ENCODE measurements around the gene AP5S1. TPM values are rescaled to one million over a fixed set of nuclear protein-coding genes. Genes with fewer than 3 reads are reported as not detected.

AP5S1 gene
- total and polyA plus RNA-seq, 9 of the 15 experiments (the other 6 are each of a cell fraction or from before 2014, with no cell fraction given), result 2.6 to 8.8 (median 4.4) TPM

DNA sequence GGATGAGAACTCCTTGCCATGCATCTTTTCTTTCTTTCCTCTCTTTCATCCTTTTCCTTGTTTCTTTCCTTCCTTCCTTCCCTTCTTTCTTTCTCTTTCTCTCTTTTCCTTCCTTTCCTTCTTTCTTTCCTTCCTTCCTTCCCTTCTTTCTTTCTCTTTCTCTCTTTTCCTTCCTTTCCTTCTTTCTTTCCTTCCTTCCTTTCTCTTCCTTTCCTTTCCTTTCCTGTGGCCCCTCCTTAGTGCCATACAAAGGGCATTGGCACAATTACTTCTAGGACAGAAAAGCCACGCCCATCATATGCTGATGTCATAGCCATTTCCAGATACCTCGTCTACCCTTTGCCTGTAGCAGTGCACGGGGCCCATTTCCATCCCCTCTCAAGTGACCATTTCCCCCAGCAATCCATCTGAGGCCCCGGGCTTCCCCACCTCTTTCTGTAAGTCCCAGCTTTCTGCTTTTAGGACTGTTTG is 31.6 kb upstream of the AP5S1 start:
- Histone ChIP-seq H3K4me2 (ENCODE audit: insufficient read depth, low read length) (no peak overlapping the region), H3K9me1 (ENCODE audit: control insufficient read depth, insufficient read depth, low read length) (no peaks in the 10 kb centered on the region), H3K36me3 (ENCODE audit: control insufficient read depth, insufficient read depth, low read length) (peaks cover 18% of the 10 kb centered on the region; the same call in 1 of the 3 replicates), H3K27ac (ENCODE audit: extremely low read depth, low read depth, low read length) (no peak overlapping the region), H2AFZ (ENCODE audit: low read depth, low read length) (peak overlapping the region; percentile 45; the same call in 1 of the 2 replicates), H3K9me3 (replicated peaks; ENCODE audit: control insufficient read depth, insufficient read depth, low read depth, low read length) (no peaks in the 10 kb centered on the region), H3K4me1 (replicated peaks in 1 of 2; ENCODE audit: control insufficient read depth in 2 of 2, insufficient read depth in 2 of 2, low read length in 2 of 2) (peaks cover 8 to 25% of the 10 kb centered on the region in 2 experiments; a peak in 3 of 5 replicates), H3K27me3 (ENCODE audit: control insufficient read depth in 2 of 2, insufficient read depth in 2 of 2, low read length in 2 of 2) (no peaks in the 10 kb centered on the region), H3K9ac (ENCODE audit: insufficient read depth in 1 of 2, low read depth in 2 of 2, low read length in 2 of 2) (no peak overlapping the region; a peak in 1 of 4 replicates), H4K20me1 (replicated peaks; ENCODE audit: control insufficient read depth, insufficient read depth, low read length) (peaks cover 6% of the 10 kb centered on the region), H3K4me3 (no peak overlapping the region), H3K79me2 (ENCODE audit: control insufficient read depth, insufficient read depth, low read length) (peaks cover 25% of the 10 kb centered on the region)
- 28% methylated on average over 4 of the region's 4 CpGs for WGBS (ENCODE audit: insufficient coverage, low coverage, missing lambda C conversion rate)
- DNase-seq (ENCODE audit: extremely low read depth in 1 of 4, low spot score in 3 of 4) (no peak), ATAC-seq (no peak), FAIRE-seq (peak; percentile 32)
- no TSS peak for BruUV-seq (replicated peaks)
- ChIA-PET CTCF (ENCODE audit: low intra/inter-chr PET ratio) (interaction anchor here (0.6 to 3.4 kb wide), 2 partner anchors 32 to 59 kb away, joined by 3 to 12 read pairs; partner anchors contain the start of gene AP5S1), POLR2A (no interaction called here)
- intact Hi-C loops (cut with micrococcal nuclease) (loop anchor here (5.0 to 10.0 kb wide), 3 partner anchors 59 to 406 kb away; partner anchors contain the start of gene MAVS), in situ Hi-C loops (cut with MboI) (no loop called here)
- TF ChIP-seq, protein P1, sequence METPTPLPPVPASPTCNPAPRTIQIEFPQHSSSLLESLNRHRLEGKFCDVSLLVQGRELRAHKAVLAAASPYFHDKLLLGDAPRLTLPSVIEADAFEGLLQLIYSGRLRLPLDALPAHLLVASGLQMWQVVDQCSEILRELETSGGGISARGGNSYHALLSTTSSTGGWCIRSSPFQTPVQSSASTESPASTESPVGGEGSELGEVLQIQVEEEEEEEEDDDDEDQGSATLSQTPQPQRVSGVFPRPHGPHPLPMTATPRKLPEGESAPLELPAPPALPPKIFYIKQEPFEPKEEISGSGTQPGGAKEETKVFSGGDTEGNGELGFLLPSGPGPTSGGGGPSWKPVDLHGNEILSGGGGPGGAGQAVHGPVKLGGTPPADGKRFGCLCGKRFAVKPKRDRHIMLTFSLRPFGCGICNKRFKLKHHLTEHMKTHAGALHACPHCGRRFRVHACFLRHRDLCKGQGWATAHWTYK (CRISPR knock-in tag; IDR thresholded peaks at IDR 0.05), result no peak
- TF ChIP-seq SIN3A (IDR thresholded peaks at IDR 0.05; ENCODE audit: borderline replicate concordance in 2 of 2, control insufficient read depth in 1 of 2, low read depth in 2 of 2, low read length in 2 of 2), result no peak
- TF ChIP-seq MCM3 (IDR thresholded peaks at IDR 0.05), result no peak
- TF ChIP-seq LARP7 (IDR thresholded peaks at IDR 0.05), result 0 out of 2 replicates have a peak, but pooled peaks have one; percentile 58
- TF ChIP-seq POLR2A (conservative IDR thresholded peaks at IDR 0.05), result no peak
- peak; percentile 37; the same call in 1 of the 2 replicates for TF ChIP-seq MTA1 (IDR thresholded peaks at IDR 0.05; ENCODE audit: borderline replicate concordance)
- TF ChIP-seq, protein P2, sequence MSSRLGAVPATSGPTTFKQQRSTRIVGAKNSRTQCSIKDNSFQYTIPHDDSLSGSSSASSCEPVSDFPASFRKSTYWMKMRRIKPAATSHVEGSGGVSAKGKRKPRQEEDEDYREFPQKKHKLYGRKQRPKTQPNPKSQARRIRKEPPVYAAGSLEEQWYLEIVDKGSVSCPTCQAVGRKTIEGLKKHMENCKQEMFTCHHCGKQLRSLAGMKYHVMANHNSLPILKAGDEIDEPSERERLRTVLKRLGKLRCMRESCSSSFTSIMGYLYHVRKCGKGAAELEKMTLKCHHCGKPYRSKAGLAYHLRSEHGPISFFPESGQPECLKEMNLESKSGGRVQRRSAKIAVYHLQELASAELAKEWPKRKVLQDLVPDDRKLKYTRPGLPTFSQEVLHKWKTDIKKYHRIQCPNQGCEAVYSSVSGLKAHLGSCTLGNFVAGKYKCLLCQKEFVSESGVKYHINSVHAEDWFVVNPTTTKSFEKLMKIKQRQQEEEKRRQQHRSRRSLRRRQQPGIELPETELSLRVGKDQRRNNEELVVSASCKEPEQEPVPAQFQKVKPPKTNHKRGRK (tag; IDR thresholded peaks at IDR 0.05), result peak; percentile 95
- TF ChIP-seq SAP30 (IDR thresholded peaks at IDR 0.05; ENCODE audit: borderline replicate concordance, insufficient read depth, low read depth, low read length, poor library complexity, severe bottlenecking), result no peak
- TF ChIP-seq, protein P3, sequence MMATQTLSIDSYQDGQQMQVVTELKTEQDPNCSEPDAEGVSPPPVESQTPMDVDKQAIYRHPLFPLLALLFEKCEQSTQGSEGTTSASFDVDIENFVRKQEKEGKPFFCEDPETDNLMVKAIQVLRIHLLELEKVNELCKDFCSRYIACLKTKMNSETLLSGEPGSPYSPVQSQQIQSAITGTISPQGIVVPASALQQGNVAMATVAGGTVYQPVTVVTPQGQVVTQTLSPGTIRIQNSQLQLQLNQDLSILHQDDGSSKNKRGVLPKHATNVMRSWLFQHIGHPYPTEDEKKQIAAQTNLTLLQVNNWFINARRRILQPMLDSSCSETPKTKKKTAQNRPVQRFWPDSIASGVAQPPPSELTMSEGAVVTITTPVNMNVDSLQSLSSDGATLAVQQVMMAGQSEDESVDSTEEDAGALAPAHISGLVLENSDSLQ (IDR thresholded peaks at IDR 0.05), result peak; percentile 49
- no peak for TF ChIP-seq CLOCK (CRISPR knock-in tag; IDR thresholded peaks at IDR 0.05; ENCODE audit: borderline replicate concordance)
- no peak for TF ChIP-seq CREB3 (tag; conservative IDR thresholded peaks at IDR 0.05; ENCODE audit: low read depth)
- TF ChIP-seq CBFA2T3 (IDR thresholded peaks at IDR 0.05), result no peak
- TF ChIP-seq EHMT2 (IDR thresholded peaks at IDR 0.05), result 0 out of 2 replicates have a peak, but pooled peaks have one; percentile 18
- no peak for TF ChIP-seq CREM (IDR thresholded peaks at IDR 0.05; ENCODE audit: low read depth)
- no peak for TF ChIP-seq SMAD4 (CRISPR knock-in tag; conservative IDR thresholded peaks at IDR 0.05)

Measured in K562 (cell line).